ENCODE results near the gene SLC25A13.

DNA sequence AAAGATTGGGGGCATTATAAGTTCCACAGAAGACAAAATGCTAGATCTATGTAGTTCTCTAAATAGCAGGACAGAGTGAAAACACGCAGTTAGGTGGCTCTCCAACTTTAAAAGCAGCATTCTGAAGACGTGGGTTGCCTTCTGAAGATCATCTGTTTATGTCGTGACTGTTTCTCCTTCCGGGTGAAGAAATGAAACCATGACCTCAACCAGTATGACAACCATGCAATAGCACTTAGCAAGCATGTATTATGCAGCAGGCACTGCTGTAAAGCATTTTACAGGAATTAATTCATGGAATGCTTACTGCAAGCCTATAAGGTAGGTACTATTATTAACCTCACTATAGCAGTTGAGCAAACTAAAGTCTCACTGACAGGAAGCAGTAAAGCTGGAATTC, 125.2 kb downstream of the SLC25A13 start:
- TF ChIP-seq GABPA (IDR thresholded peaks at IDR 0.05; ENCODE audit: borderline replicate concordance, insufficient read depth, low read length) = no peak
- TF ChIP-seq POLR2A (IDR thresholded peaks at IDR 0.05; ENCODE audit: control extremely low read depth in 1 of 2, low read depth in 2 of 2, low read length in 2 of 2) = no peak
- TF ChIP-seq, protein P1, sequence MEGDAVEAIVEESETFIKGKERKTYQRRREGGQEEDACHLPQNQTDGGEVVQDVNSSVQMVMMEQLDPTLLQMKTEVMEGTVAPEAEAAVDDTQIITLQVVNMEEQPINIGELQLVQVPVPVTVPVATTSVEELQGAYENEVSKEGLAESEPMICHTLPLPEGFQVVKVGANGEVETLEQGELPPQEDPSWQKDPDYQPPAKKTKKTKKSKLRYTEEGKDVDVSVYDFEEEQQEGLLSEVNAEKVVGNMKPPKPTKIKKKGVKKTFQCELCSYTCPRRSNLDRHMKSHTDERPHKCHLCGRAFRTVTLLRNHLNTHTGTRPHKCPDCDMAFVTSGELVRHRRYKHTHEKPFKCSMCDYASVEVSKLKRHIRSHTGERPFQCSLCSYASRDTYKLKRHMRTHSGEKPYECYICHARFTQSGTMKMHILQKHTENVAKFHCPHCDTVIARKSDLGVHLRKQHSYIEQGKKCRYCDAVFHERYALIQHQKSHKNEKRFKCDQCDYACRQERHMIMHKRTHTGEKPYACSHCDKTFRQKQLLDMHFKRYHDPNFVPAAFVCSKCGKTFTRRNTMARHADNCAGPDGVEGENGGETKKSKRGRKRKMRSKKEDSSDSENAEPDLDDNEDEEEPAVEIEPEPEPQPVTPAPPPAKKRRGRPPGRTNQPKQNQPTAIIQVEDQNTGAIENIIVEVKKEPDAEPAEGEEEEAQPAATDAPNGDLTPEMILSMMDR (IDR thresholded peaks at IDR 0.05; ENCODE audit: control extremely low read depth in 1 of 3, insufficient read depth in 1 of 3, low read depth in 1 of 3, low read length in 3 of 3) = no peak
- no peak for TF ChIP-seq RFX5 (IDR thresholded peaks at IDR 0.05; ENCODE audit: borderline replicate concordance, low read depth, low read length)
- no peak for TF ChIP-seq NRF1 (IDR thresholded peaks at IDR 0.05; ENCODE audit: low read depth, low read length)
- TF ChIP-seq TAF1 (IDR thresholded peaks at IDR 0.05; ENCODE audit: low read depth, low read length) = no peak
- no peak for TF ChIP-seq RXRA (IDR thresholded peaks at IDR 0.05; ENCODE audit: insufficient read depth, low read depth, low read length)
- TF ChIP-seq CHD2 (IDR thresholded peaks at IDR 0.05; ENCODE audit: low read length) = no peak
- no peak for TF ChIP-seq SP2 (IDR thresholded peaks at IDR 0.05; ENCODE audit: low read length)
- TF ChIP-seq POLR2AphosphoS5 (IDR thresholded peaks at IDR 0.05; ENCODE audit: low read depth, low read length) = no peak
- no peak for TF ChIP-seq YY1 (IDR thresholded peaks at IDR 0.05; ENCODE audit: low read depth, low read length)
- no peak for TF ChIP-seq EGR1 (IDR thresholded peaks at IDR 0.05; ENCODE audit: borderline replicate concordance, low read depth, low read length)
- TF ChIP-seq BACH1 (IDR thresholded peaks at IDR 0.05; ENCODE audit: low read length) = no peak

All from H1 (cell line).